HG03439 (cell line): ENCODE measurements around the gene FSIP1.

Experiments used
- ATAC-seq: cut with Tn5 transposase; IDR thresholded peaks from one replicate; pipeline ENCODE4 v1.9.1; 2021; ENCODE audit warnings: mild to moderate bottlenecking, moderate library complexity; ENCODE audit not compliant: unreplicated experiment

Gene FSIP1

GRCh38 chr15:39792844-39793335 is 10.2 kb upstream of the FSIP1 start:
- ATAC-seq, result no peak

- no peak for ATAC-seq
Measured at GRCh38 chr15:39792025-39792843, 9.6 kb upstream of the FSIP1 start.

GRCh38 chr15:39789736-39790135 is 7.1 kb upstream of the FSIP1 start:
- ATAC-seq, result no peak

- ATAC-seq, result no peak
Measured at GRCh38 chr15:39788800-39789565, 6.3 kb upstream of the FSIP1 start.

- ATAC-seq, result no peak
Measured at GRCh38 chr15:39788108-39788507, 5.5 kb upstream of the FSIP1 start.

- ATAC-seq, result no peak
Measured at GRCh38 chr15:39787479-39787878, 4.8 kb upstream of the FSIP1 start.

- ATAC-seq, result no peak
Measured at GRCh38 chr15:39786447-39787056, 3.9 kb upstream of the FSIP1 start.

- no peak for ATAC-seq
Measured at GRCh38 chr15:39785841-39786240, 3.2 kb upstream of the FSIP1 start.

GRCh38 chr15:39785139-39785538 is 2.5 kb upstream of the FSIP1 start:
- no peak for ATAC-seq

GRCh38 chr15:39784638-39785037 is 2.0 kb upstream of the FSIP1 start:
- ATAC-seq, result no peak

GRCh38 chr15:39784125-39784524 is 1.5 kb upstream of the FSIP1 start:
- ATAC-seq, result no peak

- ATAC-seq, result no peak
Measured at GRCh38 chr15:39783244-39783820, 691 bp upstream of the FSIP1 start.

GRCh38 chr15:39781967-39782302 is 706 bp downstream of the FSIP1 start:
- no peak for ATAC-seq

- ATAC-seq, result no peak
Measured at GRCh38 chr15:39781147-39781966, 1.3 kb downstream of the FSIP1 start.

GRCh38 chr15:39778021-39778420 is 4.6 kb downstream of the FSIP1 start:
- ATAC-seq, result no peak

GRCh38 chr15:39777496-39777895 is 5.1 kb downstream of the FSIP1 start:
- ATAC-seq, result no peak

GRCh38 chr15:39776068-39776467 is 6.6 kb downstream of the FSIP1 start:
- ATAC-seq, result no peak

GRCh38 chr15:39774688-39775267 is 7.9 kb downstream of the FSIP1 start:
- ATAC-seq, result no peak

GRCh38 chr15:39770748-39771689 is 11.6 kb downstream of the FSIP1 start:
- ATAC-seq, result no peak
